ENCODE measurements around the gene SMAP2.
A peak's percentile ranks its signal among the peaks of the same experiment; 100 is the strongest.

The SMAP2 gene

GRCh38 chr1:40389871-40390560 is 16.5 kb downstream of the SMAP2 start:
- no peak for DNase-seq (ENCODE audit: low read depth in 2 of 3, low spot score in 1 of 3)

DNA sequence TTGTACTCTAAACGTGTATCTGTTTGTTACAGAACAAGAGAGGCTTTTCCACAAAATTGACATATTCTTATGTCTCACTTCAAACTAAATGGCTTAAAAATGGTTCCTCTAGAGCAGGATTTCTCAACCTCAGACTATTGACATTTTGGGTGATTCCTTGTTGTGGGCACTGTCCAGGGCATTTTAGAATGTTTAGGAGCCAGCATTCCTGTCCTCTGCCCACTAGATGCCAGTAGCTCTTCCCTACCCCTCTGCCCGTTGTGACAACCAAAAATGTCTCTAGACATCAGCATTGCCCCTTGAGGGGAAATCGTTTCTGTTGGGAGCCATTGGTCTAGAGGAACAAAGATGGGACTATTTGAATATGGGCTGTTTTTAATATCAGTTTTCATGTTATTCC is 17.3 kb downstream of the SMAP2 start:
- DNase-seq (ENCODE audit: low read depth in 2 of 3, low spot score in 1 of 3): no peak

DNA sequence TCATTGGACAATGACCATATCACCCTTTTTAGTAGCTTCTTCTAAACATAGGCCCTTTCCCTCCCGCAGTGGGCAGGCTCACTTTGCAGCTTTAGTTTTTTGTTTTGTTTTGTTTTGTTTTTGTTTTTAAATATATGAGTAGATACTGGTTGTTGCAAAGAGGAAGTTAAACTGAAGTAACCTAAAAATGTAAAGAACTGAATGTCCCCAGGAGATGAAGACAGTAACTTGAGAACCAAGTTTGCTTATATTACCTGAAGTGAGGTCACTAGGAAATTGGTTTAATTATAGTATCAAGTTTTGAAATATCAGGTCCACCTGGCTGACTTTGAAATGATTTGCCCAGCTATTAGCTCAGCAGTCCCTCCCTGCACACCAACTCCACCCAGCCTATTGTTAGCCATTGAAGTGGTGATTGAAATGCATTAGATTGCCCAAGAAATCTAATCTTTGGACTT is 18.2 kb downstream of the SMAP2 start:
- no peak for DNase-seq (ENCODE audit: low read depth in 2 of 3, low spot score in 1 of 3)

DNA sequence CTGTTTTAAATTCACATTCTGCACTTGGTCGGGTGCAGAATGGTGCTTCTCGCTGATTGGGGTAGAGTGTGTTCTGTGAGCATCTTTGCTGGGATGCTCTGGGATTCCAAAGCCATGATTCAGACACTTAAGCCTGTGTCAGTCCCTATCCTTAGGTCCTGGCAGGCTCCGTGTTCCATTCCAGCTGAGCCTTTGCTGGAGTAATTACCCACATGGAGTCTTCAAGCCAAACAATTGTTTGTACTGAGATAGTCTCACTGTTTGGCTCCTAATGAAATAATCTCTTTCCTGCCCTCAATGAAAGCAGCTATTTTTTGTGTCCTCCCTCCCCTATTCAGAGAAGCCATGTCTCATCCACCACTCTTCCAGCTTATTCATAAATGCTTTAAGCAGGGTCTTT is 18.7 kb downstream of the SMAP2 start:
- DNase-seq (ENCODE audit: low read depth in 2 of 3, low spot score in 1 of 3): no peak

- no peak for DNase-seq (ENCODE audit: low read depth in 2 of 3, low spot score in 1 of 3)
Measured at GRCh38 chr1:40393173-40393572, 19.6 kb downstream of the SMAP2 start.

DNA sequence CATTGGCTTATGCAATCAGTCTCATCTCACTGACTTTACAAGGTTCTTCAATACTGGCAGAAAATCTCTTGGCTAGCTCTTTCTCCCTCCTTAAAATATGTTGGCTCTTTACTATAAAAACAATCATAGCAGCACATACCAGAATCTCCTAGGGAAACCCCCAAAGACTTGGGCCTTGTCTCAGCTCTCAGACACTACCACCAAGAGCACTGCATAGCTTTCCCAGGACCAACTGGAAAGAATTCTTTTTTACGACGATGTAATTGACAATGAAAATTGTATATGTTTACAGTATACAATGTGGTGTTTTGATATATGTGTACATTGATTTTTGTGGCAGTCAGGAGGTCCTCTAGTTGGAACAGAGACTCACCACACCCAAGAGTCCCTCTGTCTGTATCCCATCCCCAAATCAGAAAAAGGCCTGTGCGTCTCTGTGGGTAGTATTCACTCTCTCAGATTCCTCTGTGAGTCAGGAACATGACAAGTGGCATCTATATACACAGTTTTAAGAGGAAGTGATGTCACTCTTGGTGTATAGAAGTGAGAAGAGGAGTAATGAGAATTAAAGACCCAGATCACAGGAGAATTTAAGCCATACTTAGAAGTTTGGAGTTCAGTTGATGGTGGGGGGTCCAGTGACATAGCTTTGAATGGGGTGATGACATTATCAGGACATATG is 21.1 kb downstream of the SMAP2 start:
- no peak for DNase-seq (ENCODE audit: low read depth in 2 of 3, low spot score in 1 of 3)

GRCh38 chr1:40395190-40396175 is 22.0 kb downstream of the SMAP2 start:
- no peak for DNase-seq (ENCODE audit: low read depth in 2 of 3, low spot score in 1 of 3)

- DNase-seq (ENCODE audit: low read depth in 2 of 3, low spot score in 1 of 3): no peak
Measured at GRCh38 chr1:40396420-40396819, 22.9 kb downstream of the SMAP2 start.

- DNase-seq (ENCODE audit: low read depth in 2 of 3, low spot score in 1 of 3): no peak
Measured at GRCh38 chr1:40397258-40397657, 23.7 kb downstream of the SMAP2 start.

DNA sequence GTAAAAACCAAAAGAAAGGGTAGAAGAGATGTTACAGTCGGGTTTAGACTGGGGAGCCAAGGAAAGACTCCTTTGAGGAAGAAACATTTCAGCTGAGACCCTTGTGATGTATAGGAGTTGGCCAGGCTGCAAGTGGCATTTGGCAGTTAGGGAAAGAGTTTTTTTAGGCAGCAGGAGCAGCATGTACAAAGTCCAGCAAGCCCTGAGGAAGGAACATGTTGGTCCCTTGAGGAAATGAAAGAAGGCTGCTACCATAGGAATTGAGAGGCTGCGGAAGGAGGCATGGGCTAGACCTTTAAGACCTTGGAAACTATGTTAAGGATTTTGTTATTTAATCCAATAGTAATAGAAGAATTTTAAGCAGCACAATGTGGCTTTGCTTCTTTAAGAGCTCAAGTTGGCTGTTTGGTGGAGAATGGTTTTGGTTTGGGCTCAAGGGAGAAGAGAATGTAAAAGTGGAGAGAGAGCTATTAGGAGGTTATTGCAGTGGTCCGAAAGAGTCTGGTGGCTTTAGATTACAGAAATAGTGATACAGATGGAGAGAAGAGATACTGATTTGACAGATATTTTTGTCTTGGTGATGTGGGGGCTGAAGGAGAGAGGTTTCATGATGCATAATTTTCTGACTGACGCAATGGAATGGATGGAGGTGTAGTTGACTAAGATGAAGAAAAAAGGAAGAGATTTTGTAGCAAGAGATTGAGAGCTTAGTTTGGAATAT is 26.6 kb downstream of the SMAP2 start:
- DNase-seq (ENCODE audit: low read depth in 2 of 3, low spot score in 1 of 3): peak in 1 of 3 donors; percentile 37

DNA sequence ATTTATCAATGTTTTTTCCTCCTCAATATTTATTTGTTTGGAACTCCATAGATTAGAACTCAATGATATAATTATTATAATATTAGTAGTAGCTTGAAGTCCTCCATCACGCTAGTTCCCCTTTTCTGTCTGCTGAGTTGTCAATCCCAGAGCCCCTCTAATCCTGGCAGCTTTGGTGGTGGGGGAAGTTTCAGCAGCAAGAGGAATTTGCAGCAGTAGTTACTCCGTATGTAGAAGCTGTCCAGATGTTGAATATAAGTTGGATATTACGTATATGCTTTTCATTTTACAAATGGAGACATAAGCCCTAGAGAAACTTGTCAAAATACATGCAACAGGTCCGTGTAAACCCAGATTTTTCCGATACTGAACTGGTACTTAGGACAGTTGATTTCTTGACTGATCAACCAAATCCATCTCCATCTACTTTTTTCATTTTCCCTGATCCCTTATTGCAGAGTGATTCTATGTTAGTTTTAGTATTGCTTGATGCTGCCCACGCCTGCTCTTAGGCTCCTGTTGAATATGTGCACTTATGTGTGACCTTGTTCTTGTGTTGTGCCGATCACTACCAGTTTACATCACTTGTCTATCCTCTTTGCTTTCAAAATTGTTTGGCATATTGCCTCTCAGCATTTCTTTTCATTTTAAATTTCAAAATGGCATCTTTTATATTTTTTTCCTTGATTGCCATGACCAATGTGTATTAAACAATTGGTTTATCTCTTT is 28.1 kb downstream of the SMAP2 start:
- no peak for DNase-seq (ENCODE audit: low read depth in 2 of 3, low spot score in 1 of 3)

DNA sequence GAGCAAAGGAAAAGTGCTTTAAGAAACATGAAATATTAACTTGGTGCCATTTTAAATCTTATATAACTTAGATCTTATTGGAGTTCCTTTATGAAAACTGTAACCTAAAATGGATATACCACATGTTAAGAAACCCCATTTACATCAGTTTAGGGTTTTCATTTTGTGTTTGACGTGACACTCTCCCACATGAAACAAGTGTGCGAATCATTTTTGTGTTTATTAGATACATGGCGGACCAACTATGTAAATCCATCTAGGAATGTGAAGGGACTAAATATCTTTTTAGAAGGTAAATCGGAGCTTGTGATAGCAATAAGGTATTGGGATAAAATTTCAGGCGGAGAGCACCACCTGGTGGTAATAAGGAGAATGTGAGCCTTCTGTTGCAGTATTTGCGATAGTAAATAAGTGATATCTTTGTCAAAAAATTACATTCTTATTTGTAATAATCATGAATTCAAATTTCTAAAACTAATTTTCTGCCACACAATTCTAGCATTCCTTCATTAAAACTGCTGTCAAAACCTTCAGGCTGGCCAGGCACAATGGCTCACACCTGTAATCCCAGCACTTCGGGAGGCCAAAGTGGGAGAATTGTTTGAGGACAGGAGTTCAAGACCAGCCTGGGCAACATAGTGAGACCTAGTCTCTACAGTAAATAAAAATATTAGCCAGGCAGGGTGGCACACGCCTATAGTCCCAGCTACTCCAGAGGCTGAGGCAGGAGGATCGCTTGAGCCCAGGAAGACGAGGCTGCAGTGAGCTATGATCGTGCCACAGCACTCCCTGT is 31.3 kb downstream of the SMAP2 start:
- no peak for DNase-seq (ENCODE audit: low read depth in 2 of 3, low spot score in 1 of 3)

DNA sequence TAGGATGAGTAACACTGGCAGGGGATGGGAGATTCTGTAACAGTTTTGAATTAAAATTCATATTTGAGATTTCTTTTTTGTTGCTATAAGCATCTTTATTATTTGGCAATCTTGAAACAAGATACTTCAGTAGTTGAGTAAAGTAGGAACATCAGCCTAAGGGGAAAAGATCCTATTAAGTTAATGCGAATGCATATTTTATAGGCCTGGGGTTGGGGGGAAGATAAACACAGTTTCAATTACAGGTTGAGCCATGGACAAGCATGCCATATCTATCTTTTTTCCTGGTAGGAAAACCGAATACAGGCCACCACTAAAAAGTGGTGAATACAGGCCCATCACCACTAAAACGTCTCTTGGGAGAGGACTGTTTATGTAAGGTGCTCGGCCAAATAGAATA is 32.3 kb downstream of the SMAP2 start:
- DNase-seq (ENCODE audit: low read depth in 2 of 3, low spot score in 1 of 3): no peak

DNA sequence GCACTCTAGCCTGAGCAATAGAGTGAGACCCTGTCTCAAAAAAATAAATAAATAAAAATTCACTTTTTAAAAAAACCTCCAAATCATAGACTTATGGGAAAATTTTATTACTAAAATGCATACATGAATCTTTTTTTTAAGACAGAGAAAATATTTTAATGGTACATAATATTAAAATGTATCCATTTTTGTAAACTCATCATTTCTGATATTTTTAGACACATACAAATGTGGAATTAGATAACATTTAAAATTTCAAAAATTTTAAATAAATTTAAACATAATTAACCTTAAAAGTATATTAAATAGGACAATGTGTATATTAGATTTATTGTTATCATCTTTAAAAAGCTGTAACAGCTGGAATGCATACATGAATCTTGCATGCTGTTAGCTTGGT is 33.9 kb downstream of the SMAP2 start:
- no peak for DNase-seq (ENCODE audit: low read depth in 2 of 3, low spot score in 1 of 3)

GRCh38 chr1:40409467-40409866 is 35.9 kb downstream of the SMAP2 start:
- no peak for DNase-seq (ENCODE audit: low read depth in 2 of 3, low spot score in 1 of 3)

DNA sequence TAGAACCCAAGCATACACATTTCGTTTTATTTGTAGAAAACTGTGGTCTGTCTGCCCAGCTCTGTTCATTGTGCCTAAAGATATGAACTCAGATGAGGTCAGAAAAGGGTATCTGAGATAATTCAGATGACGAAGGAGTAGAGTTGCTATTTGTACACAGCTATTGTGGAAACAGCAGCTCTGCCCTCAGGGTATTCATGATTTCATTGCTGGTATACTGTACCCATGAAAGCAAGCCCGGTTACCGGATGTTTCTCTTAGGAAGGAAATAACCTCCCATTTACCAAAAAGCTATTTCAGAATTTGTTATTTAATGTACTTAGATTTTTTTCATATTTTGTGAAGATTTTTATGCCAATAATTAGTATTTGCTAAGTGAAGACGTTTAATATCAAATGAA is 37.8 kb downstream of the SMAP2 start:
- DNase-seq (ENCODE audit: low read depth in 2 of 3, low spot score in 1 of 3): no peak

DNA sequence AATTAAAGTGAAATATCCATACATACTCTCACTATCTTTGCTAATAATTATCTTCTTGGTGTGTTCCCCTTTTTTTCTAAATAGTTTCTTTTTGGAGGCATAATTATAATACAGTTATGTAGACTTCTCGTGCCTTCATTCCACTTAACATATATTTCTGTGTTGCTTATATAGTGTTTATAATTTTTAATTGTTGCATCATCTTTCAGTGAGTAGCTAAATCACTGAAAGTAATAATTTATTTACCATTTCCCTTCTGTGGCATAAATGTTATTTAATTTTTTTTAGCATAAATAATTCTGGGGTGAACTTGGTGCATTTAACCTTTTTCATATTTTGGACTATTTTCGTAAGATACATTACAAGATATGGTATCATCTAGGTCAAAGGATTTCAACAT is 38.3 kb downstream of the SMAP2 start:
- no peak for DNase-seq (ENCODE audit: low read depth in 2 of 3, low spot score in 1 of 3)

- DNase-seq (ENCODE audit: low read depth in 2 of 3, low spot score in 1 of 3): no peak
Measured at GRCh38 chr1:40413527-40414252, 40.2 kb downstream of the SMAP2 start.

GRCh38 chr1:40414331-40414730 is 40.8 kb downstream of the SMAP2 start:
- no peak for DNase-seq (ENCODE audit: low read depth in 2 of 3, low spot score in 1 of 3)
